Ovary (tissue), 9 donors: ENCODE data around the gene AIMP2. TPM values are rescaled to one million over a fixed set of nuclear protein-coding genes. Genes with fewer than 3 reads are reported as not detected.
"Not testable (repeated sequence)": the region's sequence is repeated elsewhere in the genome, so short reads cannot be mapped to it uniquely, and the experiment has no call there.

Experiments used
- DNase-seq, 5 donors: peaks; one replicate each; pipeline ENCODE4 v3.0.0-alpha.2; 2019 to 2020
- H3K27ac ChIP-seq, 2 donors: fragments of 200-600 bp; one replicate each; pipeline versions ENCODE4 v1.5.1 to v1.8.0; 2019 to 2022
- H3K27me3 ChIP-seq: fragments of 200-600 bp; one replicate; pipeline ENCODE4 v1.8.0; 2022
- H3K36me3 ChIP-seq: fragments of 200-600 bp; sonication (generic); one replicate; pipeline ENCODE4 v1.5.1; 2019
- H3K4me1 ChIP-seq: one replicate; pipeline ENCODE4 v1.8.1; 2013; ENCODE audit warnings: mild to moderate bottlenecking, moderate library complexity; ENCODE audit not compliant: insufficient read depth
- H3K4me3 ChIP-seq: fragments of 200-600 bp; sonication (generic); one replicate; pipeline ENCODE4 v1.5.1; 2017
- H3K9me3 ChIP-seq, 2 donors: fragments of 200-600 bp in 1 of 2; sonication (generic) in 1 of 2; one replicate each; pipeline versions ENCODE4 v1.5.1 to v1.8.1; 2013 to 2019; ENCODE audit warnings: mild to moderate bottlenecking in 1 of 2, moderate library complexity in 1 of 2
- CTCF ChIP-seq, 3 donors: fragments of 450-650 bp in 2 of 3; fragments of 200-600 bp in 1 of 3; IDR thresholded peaks; one replicate each; pipeline versions ENCODE4 v1.5.1 to v1.8.0; 2016 to 2022; ENCODE audit warnings: antibody characterized with exemption in 3 of 3, mild to moderate bottlenecking in 1 of 3
- EP300 ChIP-seq: sonication (generic); formaldehyde crosslinking; IDR thresholded peaks from one replicate; pipeline ENCODE4 v1.6.1; 2017; ENCODE audit warnings: antibody characterized with exemption
- POLR2A ChIP-seq: fragments of 450-650 bp; IDR thresholded peaks from one replicate; pipeline ENCODE4 v1.6.1; 2017; ENCODE audit warnings: antibody characterized with exemption, mild to moderate bottlenecking, moderate library complexity
- WGBS, 3 donors: extraction: QIAGEN DNeasy Blood & Tissue Kit in 1 of 3; methylation state at CpG; one replicate each; pipeline versions ENCODE4 v1.1.5 to v1.1.7; 2013 to 2017; 5-methylcytosine and 5-hydroxymethylcytosine counted together
- intact Hi-C, 4 donors: fragments of 100-400 bp; cut with DNase I; formaldehyde crosslinking; loops; one replicate each; pipeline versions ENCODE4 v1.11.0 to v1.15.1; 2022 to 2023
- polyA plus RNA-seq, 2 donors: library from polyadenylated mRNA; stranded (reverse); fragments of 200-250 nt in 1 of 2; fragments of 350-450 nt in 1 of 2; fragmentation: Illumina TruSeq in 1 of 2; extraction: RNeasy Lipid Tissue Mini Kit (QIAGEN cat#74804) in 1 of 2; gene quantifications; one replicate each; pipeline ENCODE4 v1.2.3, GENCODE V29; 2013 to 2014
- total RNA-seq, 7 donors: library from RNA; depleted of rRNA in 2 of 7; stranded (reverse); fragments of >200 nt in 2 of 7; fragmentation: NEBNext Ultra II Directional in 3 of 7; extraction: Animal tissue kit (Norgen Biotek cat#: 25700) in 3 of 7; gene quantifications; one replicate each; pipeline versions ENCODE4 v1.1.0 to v1.2.4, GENCODE V29; 2016 to 2023
- donor health status: DM: no; HTN: no; CAD: no; lungs with moderate emphysema.
- donor health status: DM: no; HTN: no; CAD: no.
- donor health status: Bipolar disorder and iron deficiency.
- donor health status: DM: yes; HTN: yes; CAD: no.
- donor health status: DM: no; HTN: no; CAD: no.
- donor health status: DM: yes; HTN: yes; CAD: no.

Gene AIMP2
- total and polyA plus RNA-seq, 9 donors: 14.1 to 37.1 (median 17.8) TPM

GRCh38 chr7:5997210-5997808 is 11.8 kb upstream of the AIMP2 start:
- intact Hi-C loops: loop anchor here in 2 of 4 donors (10.0 kb wide), 2 partner anchors 327 to 337 kb away; no protein-coding TSS in a partner anchor
- WGBS, 3 donors: 40 to 45% (median 45%) methylated on average over 10 of the region's 10 CpGs
- peak; percentile 41 to 46 (median 42) for TF ChIP-seq CTCF (IDR thresholded peaks at IDR 0.05)
- TF ChIP-seq POLR2A: no peak
- no peak overlapping the region for H3K4me3 ChIP-seq
- H3K27ac ChIP-seq: no peak overlapping the region
- H3K4me1 ChIP-seq: no peaks in the 10 kb centered on the region
- DNase-seq: peak in 4 of 5 donors; percentile 42 to 64 (median 52)
- no peaks in the 10 kb centered on the region for H3K9me3 ChIP-seq
- no peaks in the 10 kb centered on the region for H3K36me3 ChIP-seq
- no peaks in the 10 kb centered on the region for H3K27me3 ChIP-seq

- no peak overlapping the region for H3K4me3 ChIP-seq
- H3K27ac ChIP-seq: no peak overlapping the region
- intact Hi-C loops: loop anchor here in 1 of 4 donors (10.0 kb wide), 1 partner anchor 317 kb away; no protein-coding TSS in a partner anchor
- H3K9me3 ChIP-seq: no peaks in the 10 kb centered on the region
- H3K36me3 ChIP-seq: no peaks in the 10 kb centered on the region
- no peak for DNase-seq
- TF ChIP-seq POLR2A (no peak), EP300 (no peak), CTCF (IDR thresholded peaks at IDR 0.05) (no peak)
- peaks cover 3% of the 10 kb centered on the region for H3K4me1 ChIP-seq
- no peaks in the 10 kb centered on the region for H3K27me3 ChIP-seq
- WGBS, 3 donors: 73 to 89% (median 81%) methylated on average over 4 of the region's 4 CpGs
Measured at GRCh38 chr7:6007386-6007785, 1.7 kb upstream of the AIMP2 start.

- not testable (repeated sequence) for H3K36me3 ChIP-seq, H3K9me3 ChIP-seq, DNase-seq, H3K27ac ChIP-seq, H3K27me3 ChIP-seq, H3K4me1 ChIP-seq
- WGBS, 3 donors: 40 to 43% (median 42%) methylated on average over 27 of the region's 27 CpGs
- intact Hi-C loops: loop anchor here in 1 of 4 donors (10.0 kb wide), 1 partner anchor 317 kb away; no protein-coding TSS in a partner anchor
- H3K4me3 ChIP-seq: peak overlapping the region; percentile 56
Measured at GRCh38 chr7:6007835-6008590, 1.1 kb upstream of the AIMP2 start.

- H3K36me3 ChIP-seq, H3K9me3 ChIP-seq, H3K27me3 ChIP-seq, H3K4me1 ChIP-seq, H3K27ac ChIP-seq, intact Hi-C loops, DNase-seq, H3K4me3 ChIP-seq: not testable (repeated sequence)
- WGBS, 3 donors: 85 to 87% (median 86%) methylated on average over 8 of the region's 8 CpGs
Measured at GRCh38 chr7:6010370-6010769, 1.3 kb downstream of the AIMP2 start.

GRCh38 chr7:6011541-6011940 is 2.5 kb downstream of the AIMP2 start:
- 70 to 80% (median 74%) methylated on average over 2 of the region's 2 CpGs for WGBS, 3 donors
- Histone ChIP-seq H3K4me1 (peaks cover 6% of the 10 kb centered on the region), H3K27ac (no peak overlapping the region), H3K4me3 (no peak overlapping the region), H3K9me3 (no peaks in the 10 kb centered on the region), H3K27me3 (no peaks in the 10 kb centered on the region), H3K36me3 (no peaks in the 10 kb centered on the region)
- TF ChIP-seq EP300 (no peak), CTCF (IDR thresholded peaks at IDR 0.05) (no peak), POLR2A (no peak)
- intact Hi-C loops: no loop called here
- no peak for DNase-seq
